Omental fat pad (tissue), 4 donors: ENCODE measurements around the gene HAUS6. TPM values are rescaled to one million over a fixed set of nuclear protein-coding genes. Genes with fewer than 3 reads are reported as not detected.
"Not testable (repeated sequence)": the region's sequence is repeated elsewhere in the genome, so short reads cannot be mapped to it uniquely, and the experiment has no call there.

Experiments used
- ATAC-seq: fragments of 150-250 bp; one replicate; pipeline ENCODE4 v1.9.1; 2016; ENCODE audit warnings: mild to moderate bottlenecking, moderate library complexity; ENCODE audit not compliant: low FRiP score
- DNase-seq: peaks from one replicate; pipeline ENCODE4 v3.0.0-alpha.2; 2019; ENCODE audit warnings: low spot score
- CTCF ChIP-seq, 3 donors: fragments of 450-650 bp; IDR thresholded peaks; one replicate each; pipeline ENCODE4 v1.5.1; 2016 to 2017; ENCODE audit warnings: antibody characterized with exemption in 3 of 3, mild to moderate bottlenecking in 3 of 3, moderate library complexity in 2 of 3
- total RNA-seq, 4 donors: library from RNA; depleted of rRNA; stranded (reverse); fragments of >200 nt; gene quantifications; one replicate each; pipeline ENCODE4 v1.1.0, GENCODE V29; 2016

Gene HAUS6
- 10 to 100 TPM in 2 of 4 donors, 1 to 10 TPM in 2; 7.5 to 14.7 (median 9.7) TPM for total RNA-seq

- DNase-seq = peak; percentile 69
- peak; percentile 98 for ATAC-seq
- TF ChIP-seq CTCF (IDR thresholded peaks at IDR 0.05) = peak in 1 of 3 donors; percentile 17
Observed at GRCh38 chr9:19102631-19103345, at the start of gene HAUS6. Gene HAUS6, minus strand, starts transcription at chr9:19102904. Its CDS starts 253 bp downstream, at chr9:19102651.

- ATAC-seq = not testable (repeated sequence)
Observed at GRCh38 chr9:19152160-19152498, 49.4 kb upstream of the HAUS6 start.

GRCh38 chr9:19151425-19152159 lies 48.9 kb upstream of the HAUS6 start:
- no peak for TF ChIP-seq CTCF (IDR thresholded peaks at IDR 0.05)
- no peak for DNase-seq
- ATAC-seq = no peak

More at GRCh38 chr9:19152160-19152498, 49.4 kb upstream of the HAUS6 start:
- not testable (repeated sequence) for DNase-seq

GRCh38 chr9:19149230-19149629 lies 46.5 kb upstream of the HAUS6 start:
- TF ChIP-seq CTCF (IDR thresholded peaks at IDR 0.05) = no peak
- no peak for DNase-seq
- ATAC-seq = no peak

- ATAC-seq = peak; percentile 75
- no peak for DNase-seq
- no peak for TF ChIP-seq CTCF (IDR thresholded peaks at IDR 0.05)
Observed at GRCh38 chr9:19148187-19148586, 45.5 kb upstream of the HAUS6 start.

GRCh38 chr9:19146441-19147024 lies 43.8 kb upstream of the HAUS6 start:
- TF ChIP-seq CTCF (IDR thresholded peaks at IDR 0.05) = no peak
- ATAC-seq = no peak
- DNase-seq = no peak

GRCh38 chr9:19145881-19146280 lies 43.2 kb upstream of the HAUS6 start:
- DNase-seq (no peak), ATAC-seq (no peak)
- TF ChIP-seq CTCF (IDR thresholded peaks at IDR 0.05) = no peak
